Femur (tissue), 1 donor: ENCODE data around the gene MBOAT7.

Experiments used
- DNase-seq: peaks from one replicate; pipeline ENCODE4 v3.0.0-alpha.2; 2017

MBOAT7 gene

DNA sequence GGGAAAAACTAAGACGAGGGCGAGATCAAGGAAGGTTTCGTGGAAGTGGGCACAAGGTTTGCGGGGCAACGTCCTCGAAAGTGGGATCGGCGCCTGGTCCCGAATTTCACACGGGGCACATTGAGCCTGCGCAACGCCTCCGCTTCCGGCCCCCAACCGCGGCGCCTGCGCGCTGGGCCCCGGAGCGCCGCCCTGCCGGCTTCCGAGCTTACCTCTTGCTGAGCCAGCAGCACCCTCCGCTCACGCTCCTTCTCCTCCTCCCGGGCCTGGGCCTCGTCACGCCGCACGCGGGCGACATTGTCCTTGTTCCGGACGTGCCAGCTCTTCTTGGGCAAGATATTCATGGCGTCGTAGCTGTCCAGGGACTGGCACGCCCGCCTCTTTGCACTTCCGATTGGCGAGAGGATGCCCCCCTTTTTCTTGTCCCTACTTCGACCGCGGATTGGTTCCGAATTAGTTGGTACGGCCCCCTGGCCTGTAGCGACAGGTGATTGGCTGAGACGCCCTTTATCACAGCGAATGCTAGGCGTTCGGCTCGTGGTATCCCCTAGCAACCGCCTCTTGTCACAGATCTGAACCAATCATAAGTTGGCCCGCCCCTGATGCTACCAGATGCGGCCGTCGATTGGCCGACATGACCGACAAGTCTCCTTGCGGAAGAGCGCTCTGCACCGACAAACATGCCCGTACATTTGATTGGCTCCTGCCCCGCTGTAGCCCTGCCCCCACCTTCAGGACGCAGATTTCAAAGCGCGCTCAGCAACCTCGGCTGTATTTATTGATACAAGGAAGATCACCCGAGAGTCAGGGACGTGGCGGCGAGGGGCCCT lies 29.8 kb downstream of the MBOAT7 start, which contains the start of gene LENG1:
Gene LENG1 (minus strand): TSS at position 370 of the 830 bp plus-strand sequence. CDS start 26 bp downstream, at position 344.
- peak; percentile 100 for DNase-seq

GRCh38 chr19:54158812-54159351 lies 30.5 kb downstream of the MBOAT7 start:
- no peak for DNase-seq

- no peak for DNase-seq
Observed at GRCh38 chr19:54156953-54157352, 32.4 kb downstream of the MBOAT7 start.

DNA sequence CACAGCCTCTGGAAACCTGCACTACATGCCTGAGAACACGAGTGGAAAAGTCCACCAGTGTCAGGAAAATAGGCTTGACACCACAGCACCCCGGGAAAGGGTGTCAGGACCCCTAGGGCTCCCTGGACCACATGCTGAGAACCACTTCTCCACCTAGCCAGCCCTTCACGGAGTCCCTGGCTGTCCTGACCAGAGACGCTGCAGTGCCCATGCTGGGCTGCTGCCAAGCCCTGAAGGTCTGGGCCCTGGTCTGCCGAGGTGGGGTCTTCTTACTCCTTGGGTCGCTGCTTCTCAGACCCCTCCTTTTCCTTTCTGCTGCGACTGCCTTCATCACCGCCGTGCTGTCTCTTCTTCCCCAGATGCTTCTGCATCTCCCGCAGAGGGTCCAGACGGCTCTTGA lies 32.9 kb downstream of the MBOAT7 start:
- no peak for DNase-seq

GRCh38 chr19:54155694-54156093 lies 33.7 kb downstream of the MBOAT7 start:
- no peak for DNase-seq

GRCh38 chr19:54154603-54155345 lies 34.6 kb downstream of the MBOAT7 start:
- no peak for DNase-seq

- no peak for DNase-seq
Observed at GRCh38 chr19:54153731-54154326, 35.6 kb downstream of the MBOAT7 start.

- DNase-seq: no peak
Observed at GRCh38 chr19:54152878-54153524, 36.4 kb downstream of the MBOAT7 start.

GRCh38 chr19:54152267-54152666 lies 37.1 kb downstream of the MBOAT7 start:
- DNase-seq: no peak

GRCh38 chr19:54151362-54152035 lies 37.9 kb downstream of the MBOAT7 start:
- DNase-seq: no peak

- no peak for DNase-seq
Observed at GRCh38 chr19:54149021-54149812, 40.2 kb downstream of the MBOAT7 start.

- DNase-seq: no peak
Observed at GRCh38 chr19:54148158-54148557, 41.2 kb downstream of the MBOAT7 start.

DNA sequence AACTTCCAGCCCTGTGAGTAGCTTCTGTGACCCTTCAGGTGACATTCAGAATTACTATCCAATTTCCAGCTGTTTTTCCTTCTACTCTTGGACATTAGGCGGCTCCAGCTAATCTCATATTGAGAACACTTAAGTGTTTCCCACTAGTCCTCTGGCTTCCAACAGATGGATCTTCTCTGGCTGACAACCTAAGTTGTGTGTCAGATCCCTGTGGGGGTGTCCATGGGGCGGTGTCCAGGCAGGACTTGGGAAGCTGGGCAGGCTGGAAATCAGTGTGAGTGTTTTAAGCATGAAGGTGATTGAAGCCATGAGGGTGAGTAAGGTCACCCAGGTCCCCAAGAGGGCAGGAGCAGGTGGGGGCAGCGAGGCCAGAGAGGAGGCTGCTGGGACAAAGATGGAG lies 41.7 kb downstream of the MBOAT7 start:
- DNase-seq: no peak

DNA sequence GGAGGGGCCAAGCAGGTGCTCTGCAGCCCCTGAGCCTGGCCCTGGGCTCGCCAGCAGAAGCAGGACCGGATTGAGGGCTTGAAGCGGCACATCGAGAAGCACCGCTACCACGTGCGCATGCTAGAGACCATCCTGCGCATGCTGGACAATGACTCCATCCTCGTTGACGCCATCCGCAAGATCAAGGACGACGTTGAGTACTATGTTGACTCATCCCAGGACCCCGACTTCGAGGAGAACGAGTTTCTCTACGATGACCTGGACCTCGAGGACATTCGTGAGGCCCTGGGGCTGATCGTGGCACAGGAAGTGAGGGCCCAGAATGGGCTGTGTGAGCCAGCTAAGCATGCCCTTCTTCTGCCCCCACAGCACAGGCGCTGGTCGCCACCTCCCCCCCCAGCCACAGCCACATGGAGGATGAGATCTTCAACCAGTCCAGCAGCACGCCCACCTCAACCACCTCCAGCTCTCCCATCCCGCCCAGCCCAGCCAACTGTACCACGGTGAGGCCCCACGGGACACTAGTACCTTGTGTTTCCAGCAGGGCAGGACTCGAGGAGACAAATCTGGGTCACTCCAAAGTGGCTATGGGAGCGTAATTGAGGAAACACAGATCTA lies 43.7 kb downstream of the MBOAT7 start:
- DNase-seq: no peak

DNA sequence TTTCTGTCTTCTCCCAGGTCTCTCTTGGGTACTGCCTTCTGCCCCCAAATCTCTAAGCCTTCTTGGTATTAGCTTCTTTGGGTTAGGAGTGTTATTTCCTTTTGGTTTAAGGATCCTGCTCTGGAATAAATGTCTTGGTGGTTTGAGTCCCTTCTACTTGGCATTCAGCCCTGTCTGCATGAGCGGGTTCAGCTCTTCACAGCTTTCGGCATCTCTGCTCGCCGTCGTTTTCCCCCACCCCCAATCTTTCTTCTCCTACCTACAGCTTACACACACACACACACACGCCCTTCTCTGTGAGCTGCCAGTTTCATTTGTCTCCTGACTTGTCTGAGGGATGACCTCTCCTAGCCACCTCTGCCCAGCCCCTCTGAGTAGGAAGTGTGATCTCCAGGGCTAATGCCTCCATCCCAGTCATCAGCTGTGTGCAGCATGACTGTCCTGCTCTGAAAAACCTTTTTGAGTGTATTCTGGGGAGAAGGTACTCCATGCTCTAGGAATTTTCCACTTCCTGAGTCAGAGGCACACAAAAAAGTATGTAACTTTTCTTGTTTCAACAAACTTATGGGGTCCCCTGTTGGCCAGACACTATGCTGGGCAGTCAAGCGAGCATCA lies 47.1 kb downstream of the MBOAT7 start:
- no peak for DNase-seq

DNA sequence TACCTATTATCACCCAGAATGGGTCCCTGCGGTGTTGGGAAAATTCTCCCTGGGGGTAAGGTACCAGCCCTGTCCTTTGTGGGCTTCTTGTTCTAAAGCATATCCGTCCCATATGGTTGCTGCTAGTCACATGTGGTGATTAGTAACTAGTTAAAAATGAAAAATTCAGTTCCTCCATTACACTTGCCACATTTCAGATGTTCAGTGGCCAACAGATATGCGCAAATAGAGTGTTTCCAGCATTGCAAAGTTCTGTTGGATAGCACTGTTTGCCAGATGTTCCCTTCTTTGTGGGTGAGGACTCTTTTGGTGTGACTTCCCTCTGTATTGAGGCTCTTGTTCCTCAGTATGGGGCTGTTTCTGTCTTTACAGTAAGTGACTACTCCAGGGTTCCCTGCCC lies 48.0 kb downstream of the MBOAT7 start:
- no peak for DNase-seq

- DNase-seq: no peak
Observed at GRCh38 chr19:54138489-54139256, 50.7 kb downstream of the MBOAT7 start.

- no peak for DNase-seq
Observed at GRCh38 chr19:54137699-54138488, 51.5 kb downstream of the MBOAT7 start, which contains the start of gene CNOT3. CNOT3 (plus strand) TSS chr19:54137762; CDS start chr19:54142979, 5,217 bp downstream.
